ENCODE measurements around the gene SH3BGRL3.

- TF ChIP-seq POLR2A (IDR thresholded peaks at IDR 0.05; ENCODE audit: low read length) (no peak), RFX5 (IDR thresholded peaks at IDR 0.05) (no peak), EP300 (IDR thresholded peaks at IDR 0.05) (no peak), CTCF (IDR thresholded peaks at IDR 0.05) (no peak), RNF2 (IDR thresholded peaks at IDR 0.05; ENCODE audit: borderline replicate concordance, low read depth) (no peak), SMC3 (IDR thresholded peaks at IDR 0.05) (no peak), HDAC2 (IDR thresholded peaks at IDR 0.05) (no peak), POLR2AphosphoS2 (conservative IDR thresholded peaks at IDR 0.05; ENCODE audit: low read length) (no peak), REST (IDR thresholded peaks at IDR 0.05) (no peak), SREBF2 (IDR thresholded peaks at IDR 0.05) (no peak), BHLHE40 (IDR thresholded peaks at IDR 0.05; ENCODE audit: low read depth, low read length) (no peak)
Observed at GRCh38 chr1:26277261-26277661, 2.6 kb upstream of the SH3BGRL3 start.

Measured in A549 (cell line).